Dendritic cell treated with granulocyte-macrophage colony-stimulating factor and Interleukin-4, amounts not matched to agents 40 ng/mL and 50 ng/mL, for 4 days (primary cell): ENCODE measurements around the gene C11orf54.

Experiments
- H3K27ac Mint-ChIP-seq: one replicate; pipeline ENCODE4 v1.8.0; 2022; ENCODE audit warnings: mild to moderate bottlenecking, mixed read lengths
- H3K27me3 Mint-ChIP-seq: one replicate; pipeline ENCODE4 v1.8.0; 2022; ENCODE audit warnings: mild to moderate bottlenecking, mixed read lengths
- H3K36me3 Mint-ChIP-seq: one replicate; pipeline ENCODE4 v1.8.0; 2022; ENCODE audit warnings: low read depth, mixed read lengths
- H3K4me1 Mint-ChIP-seq: one replicate; pipeline ENCODE4 v1.8.0; 2022; ENCODE audit warnings: low read depth, mixed read lengths
- H3K4me3 Mint-ChIP-seq: one replicate; pipeline ENCODE4 v1.8.0; 2022; ENCODE audit warnings: mild to moderate bottlenecking, moderate library complexity, mixed read lengths
- H3K9me3 Mint-ChIP-seq: one replicate; pipeline ENCODE4 v1.8.0; 2022; ENCODE audit warnings: mixed read lengths
- intact Hi-C: fragments of 100-400 bp; cut with micrococcal nuclease; formaldehyde crosslinking; loops from one replicate; pipeline ENCODE4 v1.15.0; 2022

C11orf54 gene

GRCh38 chr11:93741094-93741881, at the start of gene C11orf54, which contains the start of gene TAF1D:
Gene C11orf54 (plus strand): TSS chr11:93741672. CDS start chr11:93747394, 5,722 bp downstream.
Gene TAF1D (minus strand): TSS chr11:93741495. CDS start chr11:93739304, 2,191 bp downstream.
- Mint-ChIP-seq H3K9me3 (no peaks in the 10 kb centered on the region), H3K27me3 (no peaks in the 10 kb centered on the region), H3K36me3 (peaks cover 68% of the 10 kb centered on the region), H3K4me3 (peak within 1 kb of the TSS; percentile 99), H3K27ac (peak within 1 kb of the TSS; percentile 100), H3K4me1 (peaks cover 53% of the 10 kb centered on the region)
- intact Hi-C loops = loop anchor here (1.0 to 5.0 kb wide), 4 partner anchors 43 to 751 kb away; partner anchors contain the start of genes ANKRD49, CEP295, MED17 and MRE11

DNA sequence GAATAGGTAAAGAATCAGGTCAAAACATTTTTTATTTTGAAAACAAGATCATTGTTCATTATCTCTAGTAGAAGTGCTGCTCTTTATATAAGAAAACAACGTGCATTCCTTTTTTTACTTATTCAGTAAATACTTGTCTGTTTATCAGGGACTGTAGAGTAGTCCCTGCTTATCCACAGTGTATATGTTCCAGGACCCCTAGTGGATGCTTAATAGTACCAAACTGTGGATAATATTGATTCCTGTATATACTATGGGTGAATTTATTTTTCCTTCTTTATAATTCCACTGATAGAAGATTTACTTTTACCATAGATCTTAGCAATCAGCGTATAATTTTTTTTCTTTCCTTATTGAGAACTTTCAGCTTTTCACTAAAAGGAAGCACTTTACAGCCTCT, 47.4 kb upstream of the C11orf54 start:
- Mint-ChIP-seq H3K9me3 (no peaks in the 10 kb centered on the region), H3K27ac (no peak overlapping the region), H3K27me3 (no peaks in the 10 kb centered on the region), H3K36me3 (peaks cover 74% of the 10 kb centered on the region), H3K4me1 (peaks cover 7% of the 10 kb centered on the region), H3K4me3 (no peak overlapping the region)
- intact Hi-C loops = no loop called here

GRCh38 chr11:93694557-93694956, 46.9 kb upstream of the C11orf54 start:
- H3K4me3 Mint-ChIP-seq = no peak overlapping the region
- peaks cover 74% of the 10 kb centered on the region for H3K36me3 Mint-ChIP-seq
- H3K27ac Mint-ChIP-seq = no peak overlapping the region
- no peaks in the 10 kb centered on the region for H3K27me3 Mint-ChIP-seq
- no peaks in the 10 kb centered on the region for H3K9me3 Mint-ChIP-seq
- intact Hi-C loops = no loop called here
- H3K4me1 Mint-ChIP-seq = peaks cover 3% of the 10 kb centered on the region

DNA sequence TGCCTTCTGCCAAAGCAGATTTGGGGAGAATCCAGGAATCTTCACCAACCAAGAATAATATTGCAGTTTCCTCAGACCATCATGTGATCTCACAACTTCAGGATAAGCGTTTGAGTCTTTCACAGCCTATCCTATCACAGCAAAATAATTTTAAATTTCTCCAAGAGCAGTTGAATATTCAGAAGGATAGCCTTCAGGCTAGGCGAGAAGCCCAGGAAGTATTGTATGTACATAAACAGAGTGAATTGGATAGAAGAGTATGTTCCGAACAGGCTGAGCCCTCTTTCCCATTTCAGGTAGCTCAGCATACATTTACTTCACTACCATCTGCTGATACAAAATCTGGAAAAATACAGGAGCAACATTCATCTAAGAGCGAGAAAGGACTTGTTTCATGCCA, 43.9 kb upstream of the C11orf54 start:
- Mint-ChIP-seq H3K36me3 (peaks cover 73% of the 10 kb centered on the region), H3K9me3 (no peaks in the 10 kb centered on the region), H3K27ac (no peak overlapping the region), H3K4me1 (no peaks in the 10 kb centered on the region), H3K4me3 (no peak overlapping the region), H3K27me3 (no peaks in the 10 kb centered on the region)
- intact Hi-C loops = loop anchor here (5.0 kb wide), 1 partner anchor 35 kb away; no protein-coding TSS in a partner anchor

GRCh38 chr11:93700830-93701229, 40.6 kb upstream of the C11orf54 start:
- H3K9me3 Mint-ChIP-seq = no peaks in the 10 kb centered on the region
- H3K36me3 Mint-ChIP-seq = peaks cover 80% of the 10 kb centered on the region
- no peak overlapping the region for H3K27ac Mint-ChIP-seq
- H3K4me3 Mint-ChIP-seq = no peak overlapping the region
- no peaks in the 10 kb centered on the region for H3K27me3 Mint-ChIP-seq
- intact Hi-C loops = no loop called here
- no peaks in the 10 kb centered on the region for H3K4me1 Mint-ChIP-seq

- Mint-ChIP-seq H3K27me3 (no peaks in the 10 kb centered on the region), H3K4me3 (no peak overlapping the region), H3K27ac (no peak overlapping the region), H3K4me1 (no peaks in the 10 kb centered on the region), H3K9me3 (peaks cover 15% of the 10 kb centered on the region), H3K36me3 (peaks cover 77% of the 10 kb centered on the region)
- intact Hi-C loops = no loop called here
Measured at GRCh38 chr11:93704237-93704636, 37.2 kb upstream of the C11orf54 start.

- Mint-ChIP-seq H3K27me3 (no peaks in the 10 kb centered on the region), H3K27ac (no peak overlapping the region), H3K36me3 (peaks cover 93% of the 10 kb centered on the region), H3K9me3 (peaks cover 37% of the 10 kb centered on the region), H3K4me1 (no peaks in the 10 kb centered on the region), H3K4me3 (no peak overlapping the region)
- intact Hi-C loops = no loop called here
Measured at GRCh38 chr11:93710239-93710638, 31.2 kb upstream of the C11orf54 start.

DNA sequence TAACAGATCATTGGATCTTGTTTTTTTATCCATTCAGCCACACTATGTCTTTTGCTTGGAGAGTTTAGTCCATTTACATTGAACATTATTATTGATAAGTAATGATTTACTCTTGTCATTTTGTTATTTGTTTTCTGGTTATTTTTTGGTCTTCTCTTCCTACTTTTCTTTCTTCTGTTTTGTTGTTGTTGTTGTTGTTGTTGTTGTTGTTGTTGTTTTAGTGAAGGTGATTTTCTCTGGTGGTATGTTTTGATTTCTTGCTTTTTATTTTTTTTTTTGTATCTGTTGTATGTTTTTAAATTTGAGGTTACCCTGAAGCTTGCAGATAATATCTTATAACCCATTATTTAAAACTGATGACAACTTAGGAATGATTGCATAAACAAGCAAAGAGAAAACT, 28.8 kb upstream of the C11orf54 start:
- Mint-ChIP-seq H3K27me3 (no peaks in the 10 kb centered on the region), H3K27ac (no peak overlapping the region), H3K4me3 (no peak overlapping the region), H3K9me3 (peaks cover 37% of the 10 kb centered on the region), H3K4me1 (peaks cover 5% of the 10 kb centered on the region), H3K36me3 (peaks cover 96% of the 10 kb centered on the region)
- intact Hi-C loops = no loop called here

GRCh38 chr11:93715797-93716396, 25.6 kb upstream of the C11orf54 start:
- Mint-ChIP-seq H3K36me3 (peaks cover 78% of the 10 kb centered on the region), H3K4me3 (no peak overlapping the region), H3K27me3 (no peaks in the 10 kb centered on the region), H3K9me3 (peaks cover 5% of the 10 kb centered on the region), H3K27ac (no peak overlapping the region), H3K4me1 (peaks cover 14% of the 10 kb centered on the region)
- intact Hi-C loops = no loop called here

- peaks cover 14% of the 10 kb centered on the region for H3K4me1 Mint-ChIP-seq
- H3K9me3 Mint-ChIP-seq = no peaks in the 10 kb centered on the region
- H3K27ac Mint-ChIP-seq = peak overlapping the region; percentile 50
- no peak overlapping the region for H3K4me3 Mint-ChIP-seq
- intact Hi-C loops = no loop called here
- H3K27me3 Mint-ChIP-seq = no peaks in the 10 kb centered on the region
- peaks cover 77% of the 10 kb centered on the region for H3K36me3 Mint-ChIP-seq
Measured at GRCh38 chr11:93717501-93717900, 24.0 kb upstream of the C11orf54 start.

DNA sequence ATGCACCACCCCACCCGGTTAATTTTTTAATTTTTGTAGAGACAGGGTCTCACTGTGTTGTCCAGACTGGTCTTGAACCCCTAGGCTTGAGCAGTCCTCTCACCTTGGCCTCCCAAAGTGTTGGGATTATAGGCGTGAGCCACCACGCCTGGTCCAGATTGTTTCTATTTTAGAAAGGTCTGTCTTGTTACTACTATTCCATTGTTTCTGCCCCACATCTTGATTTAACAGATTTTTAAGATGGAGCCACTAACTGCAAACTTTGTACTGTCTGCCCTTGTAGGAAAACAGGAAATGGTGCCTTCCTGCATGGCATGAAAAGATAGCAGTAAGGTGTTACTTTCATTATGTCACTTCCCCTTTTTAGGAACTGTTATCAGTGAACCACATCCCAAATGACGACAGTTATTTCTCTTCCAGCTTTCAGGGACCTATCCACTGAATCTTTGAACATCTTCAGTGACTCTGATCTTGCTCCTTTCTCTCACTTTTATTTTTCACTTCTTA, 23.4 kb upstream of the C11orf54 start:
- peaks cover 77% of the 10 kb centered on the region for H3K36me3 Mint-ChIP-seq
- no peaks in the 10 kb centered on the region for H3K27me3 Mint-ChIP-seq
- intact Hi-C loops = no loop called here

DNA sequence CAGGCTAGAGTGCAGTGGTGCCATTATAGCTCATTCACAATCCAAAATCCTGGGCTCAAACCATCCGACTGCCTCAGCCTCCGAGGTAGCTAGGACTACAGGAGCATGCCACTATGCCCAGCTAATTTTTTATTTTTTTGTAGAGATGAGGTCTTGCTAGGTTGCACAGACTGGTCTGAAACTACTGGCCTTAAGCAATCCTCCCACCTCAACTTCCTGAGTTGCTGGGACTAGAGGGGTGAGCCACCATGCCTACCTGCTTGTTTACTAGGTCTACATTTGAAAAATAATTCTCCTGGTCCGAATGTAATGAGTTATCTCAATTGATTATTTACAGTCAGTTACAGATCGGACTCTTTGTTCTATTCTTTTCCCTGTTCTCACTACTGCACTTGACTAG, 22.2 kb upstream of the C11orf54 start:
- Mint-ChIP-seq H3K9me3 (no peaks in the 10 kb centered on the region), H3K4me1 (peaks cover 14% of the 10 kb centered on the region), H3K4me3 (no peak overlapping the region), H3K36me3 (peaks cover 69% of the 10 kb centered on the region), H3K27me3 (no peaks in the 10 kb centered on the region), H3K27ac (no peak overlapping the region)
- intact Hi-C loops = no loop called here

More for the DNA sequence above, 23.4 kb upstream of the C11orf54 start:
- no peaks in the 10 kb centered on the region for H3K9me3 Mint-ChIP-seq
- peak overlapping the region; percentile 50 for H3K27ac Mint-ChIP-seq
- H3K4me1 Mint-ChIP-seq = peaks cover 14% of the 10 kb centered on the region
- H3K4me3 Mint-ChIP-seq = no peak overlapping the region

DNA sequence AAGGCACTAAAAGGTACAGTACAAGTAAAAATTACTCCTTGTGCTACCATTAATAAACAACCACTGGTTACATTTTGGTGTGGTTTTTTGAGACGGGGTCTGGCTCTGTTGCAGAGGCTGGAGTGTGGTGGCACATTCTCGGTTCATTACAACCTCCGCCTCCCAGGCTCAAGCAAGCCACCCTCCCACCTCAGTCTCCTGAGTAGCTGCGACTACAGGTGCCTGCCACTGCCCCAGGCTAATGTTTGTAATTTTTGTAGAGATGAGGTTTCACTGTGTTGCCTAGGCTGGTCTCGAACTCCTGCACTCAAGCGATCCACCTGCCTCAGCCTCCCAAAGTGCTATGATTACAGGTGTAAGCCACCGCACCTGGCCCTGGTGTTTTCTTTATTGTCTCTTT, 20.9 kb upstream of the C11orf54 start:
- Mint-ChIP-seq H3K36me3 (peaks cover 68% of the 10 kb centered on the region), H3K27ac (no peak overlapping the region)
- intact Hi-C loops = no loop called here

GRCh38 chr11:93724089-93724488, 17.4 kb upstream of the C11orf54 start:
- Mint-ChIP-seq H3K4me1 (no peaks in the 10 kb centered on the region), H3K9me3 (no peaks in the 10 kb centered on the region), H3K27me3 (no peaks in the 10 kb centered on the region), H3K36me3 (peaks cover 64% of the 10 kb centered on the region), H3K4me3 (no peak overlapping the region), H3K27ac (no peak overlapping the region)
- intact Hi-C loops = no loop called here

More for the DNA sequence above, 20.9 kb upstream of the C11orf54 start:
- no peaks in the 10 kb centered on the region for H3K27me3 Mint-ChIP-seq
- H3K4me3 Mint-ChIP-seq = no peak overlapping the region
- H3K9me3 Mint-ChIP-seq = no peaks in the 10 kb centered on the region
- peaks cover 14% of the 10 kb centered on the region for H3K4me1 Mint-ChIP-seq
